Smooth muscle cell (in vitro differentiated cells): Measurements from ENCODE around the gene ERBB4. TPM values are rescaled to one million over a fixed set of nuclear protein-coding genes. Genes with fewer than 3 reads are reported as not detected.

Source experiments
- DNase-seq: peaks from one replicate; lab custom pipeline; 2025; ENCODE audit not compliant: unreplicated experiment; lab: John Stamatoyannopoulos, UW
- H2AFZ ChIP-seq: fragments of 200-600 bp; sonication (generic); 2 replicates; pipeline ENCODE4 v1.6.0; 2016; ENCODE audit warnings: antibody characterized with exemption, low read depth, mild to moderate bottlenecking
- H3F3A ChIP-seq: fragments of 200-600 bp; sonication (generic); 2 replicates; pipeline ENCODE4 v1.6.0; 2017; ENCODE audit warnings: antibody characterized with exemption, low read depth
- H3K27ac ChIP-seq: fragments of 200-600 bp; sonication (generic); 2 replicates; pipeline ENCODE4 v1.5.1; 2016; ENCODE audit warnings: low read depth, mild to moderate bottlenecking
- H3K27me3 ChIP-seq: fragments of 200-600 bp; sonication (generic); 2 replicates; pipeline ENCODE4 v1.6.1; 2016; ENCODE audit warnings: low read depth, mild to moderate bottlenecking
- H3K36me3 ChIP-seq: fragments of 200-600 bp; sonication (generic); 2 replicates; pipeline ENCODE4 v1.5.1; 2016; ENCODE audit warnings: low read depth
- H3K4me1 ChIP-seq: fragments of 200-600 bp; sonication (generic); 2 replicates; pipeline ENCODE4 v1.5.1; 2016; ENCODE audit warnings: low read depth
- H3K4me2 ChIP-seq: fragments of 200-600 bp; sonication (generic); 2 replicates; pipeline ENCODE4 v1.6.0; 2016; ENCODE audit warnings: mild to moderate bottlenecking
- H3K4me3 ChIP-seq: fragments of 200-600 bp; sonication (generic); 2 replicates; pipeline ENCODE4 v1.5.1; 2016; ENCODE audit warnings: mild to moderate bottlenecking
- H3K79me2 ChIP-seq: fragments of 200-600 bp; sonication (generic); 2 replicates; pipeline ENCODE4 v1.6.0; 2016; ENCODE audit warnings: low read depth, mild to moderate bottlenecking
- H3K9ac ChIP-seq: fragments of 200-600 bp; sonication (generic); 2 replicates; pipeline ENCODE4 v1.6.0; 2016; ENCODE audit warnings: low read depth
- H3K9me3 ChIP-seq: fragments of 200-600 bp; sonication (generic); replicated peaks from 2 replicates; pipeline ENCODE4 v1.5.1; 2016; ENCODE audit warnings: low read depth
- H4K20me1 ChIP-seq: fragments of 200-600 bp; sonication (generic); 2 replicates; pipeline ENCODE4 v1.6.0; 2016; ENCODE audit warnings: low read depth
- CTCF ChIP-seq: fragments of 200-600 bp; sonication (generic); IDR thresholded peaks from 2 replicates; pipeline ENCODE4 v1.5.1; 2017; ENCODE audit warnings: borderline replicate concordance, mild to moderate bottlenecking, antibody characterized with exemption; ENCODE audit not compliant: insufficient read depth, poor library complexity, severe bottlenecking
- WGBS: methylation state at CpG from one replicate; pipeline ENCODE4 v1.1.7; 2016; ENCODE audit warnings: low lambda C conversion rate; 5-methylcytosine and 5-hydroxymethylcytosine counted together
- polyA plus RNA-seq: library from polyadenylated mRNA; unstranded; fragments of >200 nt; fragmentation: Nextera tagmentation; extraction: Ambion mirVana; gene quantifications from 2 replicates; pipeline ENCODE4 v1.2.1, GENCODE V29; 2016
- total RNA-seq: library from RNA; depleted of rRNA; stranded (reverse); fragments of >200 nt; gene quantifications from 2 replicates; pipeline ENCODE4 v1.2.3, GENCODE V29; 2014

The ERBB4 gene
- total and polyA plus RNA-seq, 2 experiments from 2014 or later = 0.67 TPM; not detected in 1

- H2AFZ ChIP-seq = no peak overlapping the region
- H4K20me1 ChIP-seq = no peaks in the 10 kb centered on the region
- H3K4me2 ChIP-seq = no peak overlapping the region
- H3K4me3 ChIP-seq = no peak overlapping the region
- H3K36me3 ChIP-seq = no peaks in the 10 kb centered on the region
- no peak overlapping the region for H3K9ac ChIP-seq
- 84% methylated on average over 4 of the region's 4 CpGs for WGBS
- H3K79me2 ChIP-seq = no peaks in the 10 kb centered on the region
- no peak for TF ChIP-seq CTCF
- no peak overlapping the region for H3K27ac ChIP-seq
- H3F3A ChIP-seq = no peaks in the 10 kb centered on the region
- H3K27me3 ChIP-seq = no peaks in the 10 kb centered on the region
- peaks cover 3% of the 10 kb centered on the region for H3K9me3 ChIP-seq
- no peaks in the 10 kb centered on the region for H3K4me1 ChIP-seq
- DNase-seq = no peak
Observed at GRCh38 chr2:212052412-212053159, 486.0 kb downstream of the ERBB4 start.

- Histone ChIP-seq H3K4me2 (no peak overlapping the region), H3K27ac (no peak overlapping the region), H3K36me3 (no peaks in the 10 kb centered on the region), H3K4me3 (no peak overlapping the region), H4K20me1 (no peaks in the 10 kb centered on the region), H3K9ac (no peak overlapping the region), H3K27me3 (no peaks in the 10 kb centered on the region), H2AFZ (no peak overlapping the region), H3K79me2 (no peaks in the 10 kb centered on the region), H3K9me3 (no peaks in the 10 kb centered on the region), H3F3A (no peaks in the 10 kb centered on the region), H3K4me1 (no peaks in the 10 kb centered on the region)
- no peak for TF ChIP-seq CTCF
- 94% methylated on average over 2 of the region's 2 CpGs for WGBS
- no peak for DNase-seq
Observed at GRCh38 chr2:212050871-212051270, 487.7 kb downstream of the ERBB4 start.

GRCh38 chr2:212042562-212042961 is 496.0 kb downstream of the ERBB4 start:
- no peak overlapping the region for H3K4me3 ChIP-seq
- no peak for TF ChIP-seq CTCF
- H3K27ac ChIP-seq = no peak overlapping the region
- H3F3A ChIP-seq = no peaks in the 10 kb centered on the region
- H3K36me3 ChIP-seq = no peaks in the 10 kb centered on the region
- no peak overlapping the region for H3K4me2 ChIP-seq
- no peak for DNase-seq
- no peaks in the 10 kb centered on the region for H3K9me3 ChIP-seq
- 73% methylated on average over 2 of the region's 2 CpGs for WGBS
- no peaks in the 10 kb centered on the region for H4K20me1 ChIP-seq
- H3K27me3 ChIP-seq = no peaks in the 10 kb centered on the region
- no peaks in the 10 kb centered on the region for H3K79me2 ChIP-seq
- no peaks in the 10 kb centered on the region for H3K4me1 ChIP-seq
- H3K9ac ChIP-seq = no peak overlapping the region
- H2AFZ ChIP-seq = no peak overlapping the region

- Histone ChIP-seq H3K4me3 (no peak overlapping the region), H3K9ac (no peak overlapping the region), H3K36me3 (no peaks in the 10 kb centered on the region), H4K20me1 (no peaks in the 10 kb centered on the region), H3F3A (no peaks in the 10 kb centered on the region), H2AFZ (no peak overlapping the region), H3K79me2 (no peaks in the 10 kb centered on the region), H3K27me3 (no peaks in the 10 kb centered on the region), H3K4me2 (no peak overlapping the region), H3K27ac (no peak overlapping the region), H3K9me3 (no peaks in the 10 kb centered on the region), H3K4me1 (peaks cover 6% of the 10 kb centered on the region)
- no peak for TF ChIP-seq CTCF
- DNase-seq = no peak
Observed at GRCh38 chr2:212037062-212037461, 501.5 kb downstream of the ERBB4 start.
